GM13976 (cell line): Measurements from ENCODE around the gene GPR173.

Experiments used
- DNase-seq: peaks from one replicate; pipeline ENCODE4 v3.0.0; 2012; ENCODE audit warnings: low spot score
- in situ Hi-C: fragments of 300-500 bp; cut with MboI; formaldehyde crosslinking; loops from one replicate; pipeline ENCODE4 v1.12.0; 2022; ENCODE audit warnings: low sequenced_read_pairs, mixed read lengths, inconsistent platforms; ENCODE audit not compliant: unreplicated experiment
- TF ChIP-seq, protein P1 (sequence below): IDR thresholded peaks from 2 replicates; pipeline ENCODE4 v1.5.1; 2012; ENCODE audit warnings: borderline replicate concordance, mild to moderate bottlenecking; ENCODE audit not compliant: insufficient read depth; ENCODE audit errors: extremely low read depth, missing control alignments, control extremely low read depth

Gene GPR173, protein sequence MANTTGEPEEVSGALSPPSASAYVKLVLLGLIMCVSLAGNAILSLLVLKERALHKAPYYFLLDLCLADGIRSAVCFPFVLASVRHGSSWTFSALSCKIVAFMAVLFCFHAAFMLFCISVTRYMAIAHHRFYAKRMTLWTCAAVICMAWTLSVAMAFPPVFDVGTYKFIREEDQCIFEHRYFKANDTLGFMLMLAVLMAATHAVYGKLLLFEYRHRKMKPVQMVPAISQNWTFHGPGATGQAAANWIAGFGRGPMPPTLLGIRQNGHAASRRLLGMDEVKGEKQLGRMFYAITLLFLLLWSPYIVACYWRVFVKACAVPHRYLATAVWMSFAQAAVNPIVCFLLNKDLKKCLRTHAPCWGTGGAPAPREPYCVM

GRCh38 chrX:53048169-53049126 is at the start of gene GPR173:
Gene GPR173 (plus strand): TSS chrX:53048789. CDS start chrX:53076622, 27,833 bp downstream.
- TF ChIP-seq, protein P1, sequence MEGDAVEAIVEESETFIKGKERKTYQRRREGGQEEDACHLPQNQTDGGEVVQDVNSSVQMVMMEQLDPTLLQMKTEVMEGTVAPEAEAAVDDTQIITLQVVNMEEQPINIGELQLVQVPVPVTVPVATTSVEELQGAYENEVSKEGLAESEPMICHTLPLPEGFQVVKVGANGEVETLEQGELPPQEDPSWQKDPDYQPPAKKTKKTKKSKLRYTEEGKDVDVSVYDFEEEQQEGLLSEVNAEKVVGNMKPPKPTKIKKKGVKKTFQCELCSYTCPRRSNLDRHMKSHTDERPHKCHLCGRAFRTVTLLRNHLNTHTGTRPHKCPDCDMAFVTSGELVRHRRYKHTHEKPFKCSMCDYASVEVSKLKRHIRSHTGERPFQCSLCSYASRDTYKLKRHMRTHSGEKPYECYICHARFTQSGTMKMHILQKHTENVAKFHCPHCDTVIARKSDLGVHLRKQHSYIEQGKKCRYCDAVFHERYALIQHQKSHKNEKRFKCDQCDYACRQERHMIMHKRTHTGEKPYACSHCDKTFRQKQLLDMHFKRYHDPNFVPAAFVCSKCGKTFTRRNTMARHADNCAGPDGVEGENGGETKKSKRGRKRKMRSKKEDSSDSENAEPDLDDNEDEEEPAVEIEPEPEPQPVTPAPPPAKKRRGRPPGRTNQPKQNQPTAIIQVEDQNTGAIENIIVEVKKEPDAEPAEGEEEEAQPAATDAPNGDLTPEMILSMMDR, result no peak
- in situ Hi-C loops, result no loop called here
- DNase-seq, result no peak

- TF ChIP-seq, protein P1, result no peak
- peak; percentile 32 for DNase-seq
- in situ Hi-C loops, result no loop called here
Observed at GRCh38 chrX:53000447-53001135, 48.0 kb upstream of the GPR173 start.

- no peak for DNase-seq
- in situ Hi-C loops, result no loop called here
- TF ChIP-seq, protein P1, result no peak
Observed at GRCh38 chrX:53001958-53002357, 46.6 kb upstream of the GPR173 start.

- no peak for DNase-seq
- in situ Hi-C loops, result no loop called here
- TF ChIP-seq, protein P1, result no peak
Observed at GRCh38 chrX:53003111-53003510, 45.5 kb upstream of the GPR173 start.

DNA sequence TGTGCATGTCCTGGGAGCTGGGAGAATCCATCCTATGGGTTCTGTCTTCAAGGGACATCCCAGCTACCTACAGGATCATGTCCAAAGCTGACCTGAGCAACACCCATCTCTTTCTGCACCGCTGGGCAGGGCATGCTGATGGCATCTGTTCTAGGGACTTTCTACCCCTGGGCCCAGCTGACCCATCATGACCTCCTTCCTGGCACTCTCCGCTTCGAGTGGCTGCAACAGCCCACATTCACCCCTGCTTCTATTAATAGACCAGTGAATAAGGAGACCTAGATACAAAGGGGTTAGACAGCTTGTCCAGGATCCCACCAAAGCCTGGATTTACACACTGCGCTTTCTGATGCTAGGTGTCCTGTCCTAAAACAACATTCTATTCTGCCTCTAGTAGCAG is 44.6 kb upstream of the GPR173 start:
- in situ Hi-C loops, result no loop called here
- no peak for DNase-seq
- TF ChIP-seq, protein P1, result no peak

DNA sequence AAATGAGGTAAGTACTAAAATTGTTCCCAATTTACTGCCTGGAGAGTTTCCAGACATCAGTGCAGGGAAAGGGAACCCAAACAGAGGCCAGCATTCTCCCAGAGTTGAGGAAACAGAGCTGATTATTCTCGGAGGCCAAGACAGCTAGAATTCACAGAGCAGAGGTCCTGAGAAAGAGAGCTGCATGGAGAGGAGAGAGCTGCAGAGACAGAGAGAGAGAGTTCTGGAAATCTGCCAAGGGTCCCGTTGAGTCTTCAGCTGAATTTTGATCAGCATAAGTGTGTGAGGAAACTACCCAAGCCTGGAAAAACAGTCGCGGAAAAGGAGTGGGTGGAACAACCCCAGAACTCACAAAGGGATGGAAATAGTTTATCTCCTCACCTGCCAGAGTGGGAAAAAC is 43.8 kb upstream of the GPR173 start:
- TF ChIP-seq, protein P1, result no peak
- no peak for DNase-seq
- in situ Hi-C loops, result no loop called here
